ENCODE data around the gene THRA. TPM values are rescaled to one million over a fixed set of nuclear protein-coding genes. Genes with fewer than 3 reads are reported as not detected.

Gene THRA
- polyA plus RNA-seq, 1 experiment = 43.3 TPM

DNA sequence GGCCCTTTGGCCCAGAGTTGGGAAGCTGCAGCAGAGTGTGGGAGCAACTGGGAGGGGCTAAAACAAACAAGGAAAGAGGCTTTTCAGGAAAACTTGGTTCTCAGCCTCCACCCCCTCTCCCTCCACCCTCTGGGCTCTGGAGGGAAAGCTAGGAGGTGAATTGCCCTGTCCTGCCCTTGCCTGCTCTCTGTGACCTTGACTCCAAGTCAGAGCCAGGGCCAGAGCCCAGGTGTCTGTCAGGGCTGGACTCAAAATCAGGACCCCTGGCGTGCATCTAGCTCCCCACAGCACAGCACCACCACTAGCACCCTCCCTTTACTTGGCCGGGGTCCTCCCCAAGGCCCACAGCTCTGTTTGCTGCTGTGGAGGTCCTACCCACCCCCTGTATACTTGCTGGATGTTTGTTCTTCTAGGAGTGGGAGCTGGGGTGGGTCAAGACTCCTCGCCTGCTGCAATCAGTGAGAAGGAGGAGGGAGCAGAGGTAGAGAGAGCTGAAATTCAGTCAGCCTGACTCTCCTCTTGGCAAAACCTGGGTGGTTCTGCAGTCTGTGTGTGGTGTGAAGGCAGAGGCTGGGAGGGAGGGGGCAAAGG is 40.4 kb downstream of the THRA start:
- TF ChIP-seq CTCF (IDR thresholded peaks at IDR 0.05; ENCODE audit: insufficient read depth, low read depth, low read length) = no peak
- CTCF ChIA-PET = interaction anchor here (0.6 to 7.8 kb wide), 6 partner anchors 9 to 187 kb away, joined by 3 to 84 read pairs (median 4); no protein-coding TSS in a partner anchor
- Histone ChIP-seq H3K27me3 (ENCODE audit: control insufficient read depth, insufficient read depth, low read length) (no peaks in the 10 kb centered on the region), H3K36me3 (ENCODE audit: control insufficient read depth, insufficient read depth, low read length) (no peaks in the 10 kb centered on the region; the same call in 1 of the 2 replicates), H3K4me3 (ENCODE audit: low read depth, low read length) (no peak overlapping the region)
- POLR2A ChIA-PET = no interaction called here
- no peak for DNase-seq (ENCODE audit: low read depth)

GRCh38 chr17:40103688-40104087 is 40.9 kb downstream of the THRA start:
- CTCF ChIA-PET = interaction anchor here (0.6 to 7.8 kb wide), 3 partner anchors 8 to 65 kb away, joined by 4 to 84 read pairs (median 4); no protein-coding TSS in a partner anchor

DNA sequence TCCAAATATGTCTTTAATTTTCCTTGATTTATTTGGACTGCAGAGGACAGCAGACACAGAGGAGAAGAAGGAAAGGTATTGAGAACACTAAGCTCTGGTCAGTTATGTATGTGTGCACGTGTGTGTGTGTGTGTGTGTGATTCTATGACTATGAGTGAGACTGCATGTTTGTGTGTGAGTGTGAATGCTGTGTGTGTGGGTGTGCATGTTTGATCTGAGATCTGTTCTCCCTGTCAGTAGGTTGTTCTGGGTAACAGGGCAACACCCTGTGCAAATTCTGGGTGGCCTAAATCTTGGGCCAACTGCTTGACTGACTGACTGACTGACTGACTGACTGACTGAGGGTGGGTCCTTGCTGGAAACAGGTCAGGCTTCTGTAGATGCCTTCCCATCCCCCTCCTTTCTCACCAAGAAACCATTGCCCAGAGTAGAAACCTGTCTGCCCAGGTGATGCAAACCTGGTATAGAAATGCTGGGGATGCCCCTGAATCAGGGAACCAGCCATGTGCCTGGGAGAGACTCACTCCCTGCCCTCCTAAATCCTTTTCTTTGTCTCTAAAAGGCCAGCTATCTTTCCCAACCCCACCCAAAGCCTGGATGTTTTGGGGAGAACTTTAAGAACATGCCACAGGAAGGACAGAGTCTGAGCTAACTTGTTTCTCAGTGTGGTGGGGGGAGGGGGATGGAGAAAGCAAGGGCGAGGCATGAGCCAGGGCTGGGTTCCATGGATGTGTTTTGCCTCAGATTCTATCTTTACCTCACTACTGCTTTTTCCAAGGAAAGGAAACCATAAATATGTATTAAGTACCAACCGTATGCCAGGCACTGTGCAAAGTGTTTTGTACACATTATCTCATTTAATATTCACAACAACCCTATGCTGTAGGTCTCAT is 42.1 kb downstream of the THRA start:
- ChIA-PET POLR2A (no interaction called here), CTCF (interaction anchor here (1.0 to 1.3 kb wide), 4 partner anchors 8 to 35 kb away, joined by 3 to 5 read pairs (median 4); no protein-coding TSS in a partner anchor)
- H3K27me3 ChIP-seq (ENCODE audit: control insufficient read depth, insufficient read depth, low read length) = no peaks in the 10 kb centered on the region
- no peaks in the 10 kb centered on the region for H3K36me3 ChIP-seq (ENCODE audit: control insufficient read depth, insufficient read depth, low read length)
- DNase-seq (ENCODE audit: low read depth) = no peak
- no peak for TF ChIP-seq CTCF (IDR thresholded peaks at IDR 0.05; ENCODE audit: insufficient read depth, low read depth, low read length)
- H3K4me3 ChIP-seq (ENCODE audit: low read depth, low read length) = no peak overlapping the region

More at GRCh38 chr17:40103688-40104087, 40.9 kb downstream of the THRA start:
- no peak overlapping the region for H3K4me3 ChIP-seq (ENCODE audit: low read depth, low read length)
- POLR2A ChIA-PET = no interaction called here
- no peaks in the 10 kb centered on the region for H3K36me3 ChIP-seq (ENCODE audit: control insufficient read depth, insufficient read depth, low read length)
- H3K27me3 ChIP-seq (ENCODE audit: control insufficient read depth, insufficient read depth, low read length) = no peaks in the 10 kb centered on the region
- no peak for DNase-seq (ENCODE audit: low read depth)
- TF ChIP-seq CTCF (IDR thresholded peaks at IDR 0.05; ENCODE audit: insufficient read depth, low read depth, low read length) = no peak

DNA sequence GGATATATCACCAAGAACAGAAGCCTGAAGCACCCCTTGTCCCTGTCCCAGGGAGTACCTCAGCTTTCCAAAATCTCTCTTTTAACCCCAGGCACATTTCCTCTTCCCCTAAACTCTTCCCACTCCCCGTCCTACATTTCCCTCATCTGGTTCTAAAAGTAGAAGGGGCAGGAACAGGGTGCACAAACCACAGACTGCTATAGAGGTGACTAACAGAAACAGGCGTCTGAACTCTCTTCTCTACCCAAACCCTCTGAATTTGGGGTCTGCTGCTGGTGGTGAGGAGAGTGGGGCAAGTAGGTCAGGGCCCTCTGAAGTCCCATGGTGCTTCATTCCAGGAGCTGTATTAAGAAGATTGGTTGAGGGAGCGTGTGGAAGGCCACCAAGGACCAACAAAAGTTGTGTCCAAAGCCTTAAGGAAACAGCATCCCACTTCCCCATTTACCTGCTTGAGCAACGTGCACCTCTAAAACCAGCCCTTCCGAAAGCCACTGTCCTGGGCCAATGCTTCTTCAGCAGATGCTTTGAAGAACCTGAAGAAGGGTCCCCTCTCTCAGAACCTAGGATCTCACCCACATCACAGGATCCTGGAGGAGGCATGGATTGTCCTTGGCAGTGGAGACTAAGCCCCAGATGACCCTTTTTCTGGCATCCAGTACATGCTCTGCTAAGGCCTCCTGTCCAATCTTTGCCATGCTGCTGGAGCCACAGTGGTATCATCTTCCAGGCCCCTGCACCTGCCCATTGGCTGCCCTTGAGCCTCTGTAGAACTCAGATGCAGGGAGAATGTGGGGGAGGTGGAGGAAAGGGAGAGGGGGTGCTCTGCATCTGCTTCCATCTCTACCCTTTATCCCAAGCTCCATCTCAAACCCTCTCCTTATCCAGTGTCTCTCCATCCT is 43.3 kb downstream of the THRA start:
- ChIA-PET POLR2A (no interaction called here), CTCF (interaction anchor here (0.7 to 1.8 kb wide), 13 partner anchors 7 to 558 kb away, joined by 3 to 8 read pairs (median 3); partner anchors contain the start of gene CSF3)
- no peak for DNase-seq (ENCODE audit: low read depth)
- Histone ChIP-seq H3K36me3 (ENCODE audit: control insufficient read depth, insufficient read depth, low read length) (no peaks in the 10 kb centered on the region), H3K4me3 (ENCODE audit: low read depth, low read length) (no peak overlapping the region), H3K27me3 (ENCODE audit: control insufficient read depth, insufficient read depth, low read length) (no peaks in the 10 kb centered on the region)
- TF ChIP-seq CTCF (IDR thresholded peaks at IDR 0.05; ENCODE audit: insufficient read depth, low read depth, low read length) = no peak

Data from BJ (cell line).